ENCODE measurements around the gene SLC13A4.
A peak's percentile ranks its signal among the peaks of the same experiment; 100 is the strongest.

Gene SLC13A4

GRCh38 chr7:135659159-135659846 is 68.7 kb downstream of the SLC13A4 start:
- POLR2A ChIA-PET: no interaction called here
- Histone ChIP-seq H3K27ac (ENCODE audit: extremely low read depth, low read depth, low read length) (no peak overlapping the region), H3K9me3 (ENCODE audit: control insufficient read depth, insufficient read depth, low read depth, low read length) (no peaks in the 10 kb centered on the region), H3K4me3 (ENCODE audit: low read depth, low read length) (no peak overlapping the region), H3K36me3 (ENCODE audit: control insufficient read depth in 2 of 2, insufficient read depth in 1 of 2, low read length in 2 of 2) (no peaks in the 10 kb centered on the region), H3K4me1 (ENCODE audit: control insufficient read depth, insufficient read depth, low read length) (no peaks in the 10 kb centered on the region)
- TF ChIP-seq ZNF792 (tag by site-specific recombination; IDR thresholded peaks at IDR 0.05) (no peak), MYNN (tag by site-specific recombination; IDR thresholded peaks at IDR 0.05; ENCODE audit: borderline replicate concordance) (no peak), ZNF48 (tag by site-specific recombination; IDR thresholded peaks at IDR 0.05) (no peak), ZNF112 (tag by site-specific recombination; IDR thresholded peaks at IDR 0.05) (no peak)
- CTCF ChIA-PET: interaction anchor here (0.7 to 2.0 kb wide), 2 partner anchors 13 to 14 kb away, joined by 3 to 7 read pairs; no protein-coding TSS in a partner anchor

DNA sequence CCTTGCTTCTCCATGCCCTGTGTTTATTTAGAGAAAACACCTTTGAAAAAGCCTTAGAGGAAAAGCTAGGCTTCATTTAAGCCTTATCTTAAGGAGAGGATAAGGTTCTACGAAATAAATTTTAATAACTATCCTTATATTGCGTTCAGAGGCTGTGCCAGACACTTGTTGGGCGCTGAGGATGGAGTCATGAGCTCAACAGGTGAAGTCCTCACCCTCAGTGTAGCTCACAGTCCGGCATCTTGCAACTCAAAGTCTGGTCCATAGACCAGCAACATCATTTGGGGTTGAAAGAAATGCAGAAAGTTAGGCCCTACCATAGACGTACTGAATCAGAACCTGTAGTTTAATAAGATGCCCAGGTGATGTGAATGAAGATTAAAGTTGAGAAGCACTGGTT is 69.4 kb downstream of the SLC13A4 start:
- Histone ChIP-seq H3K9me3 (ENCODE audit: control insufficient read depth, insufficient read depth, low read depth, low read length) (no peaks in the 10 kb centered on the region), H3K36me3 (ENCODE audit: control insufficient read depth in 2 of 2, insufficient read depth in 1 of 2, low read length in 2 of 2) (no peaks in the 10 kb centered on the region), H3K4me1 (ENCODE audit: control insufficient read depth, insufficient read depth, low read length) (no peaks in the 10 kb centered on the region), H3K27ac (ENCODE audit: extremely low read depth, low read depth, low read length) (no peak overlapping the region), H3K4me3 (ENCODE audit: low read depth, low read length) (no peak overlapping the region)
- TF ChIP-seq ZNF664 (tag by site-specific recombination; IDR thresholded peaks at IDR 0.05): no peak
- TF ChIP-seq, protein P1, sequence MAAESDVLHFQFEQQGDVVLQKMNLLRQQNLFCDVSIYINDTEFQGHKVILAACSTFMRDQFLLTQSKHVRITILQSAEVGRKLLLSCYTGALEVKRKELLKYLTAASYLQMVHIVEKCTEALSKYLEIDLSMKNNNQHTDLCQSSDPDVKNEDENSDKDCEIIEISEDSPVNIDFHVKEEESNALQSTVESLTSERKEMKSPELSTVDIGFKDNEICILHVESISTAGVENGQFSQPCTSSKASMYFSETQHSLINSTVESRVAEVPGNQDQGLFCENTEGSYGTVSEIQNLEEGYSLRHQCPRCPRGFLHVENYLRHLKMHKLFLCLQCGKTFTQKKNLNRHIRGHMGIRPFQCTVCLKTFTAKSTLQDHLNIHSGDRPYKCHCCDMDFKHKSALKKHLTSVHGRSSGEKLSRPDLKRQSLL (tag by site-specific recombination; IDR thresholded peaks at IDR 0.05): no peak
- TF ChIP-seq SCRT2 (tag by site-specific recombination; IDR thresholded peaks at IDR 0.05): peak; percentile 92
- no peak for TF ChIP-seq PBX3 (CRISPR knock-in tag; IDR thresholded peaks at IDR 0.05)
- no peak for TF ChIP-seq ZNF335 (tag by site-specific recombination; conservative IDR thresholded peaks at IDR 0.05)
- peak; percentile 86 for TF ChIP-seq SCRT1 (tag by site-specific recombination; IDR thresholded peaks at IDR 0.05; ENCODE audit: borderline replicate concordance)
- TF ChIP-seq ZNF16 (tag by site-specific recombination; IDR thresholded peaks at IDR 0.05; ENCODE audit: low read depth): no peak
- TF ChIP-seq, protein P2, sequence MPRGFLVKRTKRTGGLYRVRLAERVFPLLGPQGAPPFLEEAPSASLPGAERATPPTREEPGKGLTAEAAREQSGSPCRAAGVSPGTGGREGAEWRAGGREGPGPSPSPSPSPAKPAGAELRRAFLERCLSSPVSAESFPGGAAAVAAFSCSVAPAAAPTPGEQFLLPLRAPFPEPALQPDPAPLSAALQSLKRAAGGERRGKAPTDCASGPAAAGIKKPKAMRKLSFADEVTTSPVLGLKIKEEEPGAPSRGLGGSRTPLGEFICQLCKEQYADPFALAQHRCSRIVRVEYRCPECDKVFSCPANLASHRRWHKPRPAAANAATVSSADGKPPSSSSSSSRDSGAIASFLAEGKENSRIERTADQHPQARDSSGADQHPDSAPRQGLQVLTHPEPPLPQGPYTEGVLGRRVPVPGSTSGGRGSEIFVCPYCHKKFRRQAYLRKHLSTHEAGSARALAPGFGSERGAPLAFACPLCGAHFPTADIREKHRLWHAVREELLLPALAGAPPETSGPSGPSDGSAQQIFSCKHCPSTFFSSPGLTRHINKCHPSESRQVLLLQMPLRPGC (tag by site-specific recombination; IDR thresholded peaks at IDR 0.05): no peak
- TF ChIP-seq ZSCAN5A (tag by site-specific recombination; IDR thresholded peaks at IDR 0.05): no peak
- TF ChIP-seq ZSCAN30 (tag by site-specific recombination; IDR thresholded peaks at IDR 0.05): no peak
- TF ChIP-seq ZSCAN16 (tag by site-specific recombination; IDR thresholded peaks at IDR 0.05): no peak
- TF ChIP-seq ZNF645 (tag by site-specific recombination; IDR thresholded peaks at IDR 0.05): no peak
- TF ChIP-seq ZNF211 (tag by site-specific recombination; IDR thresholded peaks at IDR 0.05; ENCODE audit: low read depth): no peak
- TF ChIP-seq ZBTB26 (tag by site-specific recombination; optimal IDR thresholded peaks at IDR 0.05): no peak
- TF ChIP-seq TCF7L2 (IDR thresholded peaks at IDR 0.05; ENCODE audit: borderline replicate concordance, low read depth, low read length): no peak
- ChIA-PET CTCF (interaction anchor here (2.0 kb wide), 1 partner anchor 13 kb away, joined by 7 read pairs; no protein-coding TSS in a partner anchor), POLR2A (no interaction called here)
